Neural progenitor cell (in vitro differentiated cells): ENCODE data around the gene CROCC2.

Experiments used
- CTCF ChIP-seq: fragments of 200-600 bp; sonication (generic); IDR thresholded peaks from 2 replicates; pipeline ENCODE4 v1.5.1; 2017; ENCODE audit warnings: antibody characterized with exemption, mild to moderate bottlenecking
- EZH2 ChIP-seq: fragments of 200-600 bp; sonication (generic); IDR thresholded peaks from 2 replicates; pipeline ENCODE4 v1.6.1; 2017; ENCODE audit warnings: antibody characterized with exemption, mild to moderate bottlenecking, moderate library complexity
- EZH2phosphoT487 ChIP-seq: fragments of 200-600 bp; sonication (generic); IDR thresholded peaks from 2 replicates; pipeline ENCODE4 v1.6.1; 2017; ENCODE audit warnings: antibody characterized with exemption

- TF ChIP-seq EZH2 (no peak), CTCF (no peak), EZH2phosphoT487 (no peak)
These were observed 45.0 kb downstream of the CROCC2 start for GRCh38 chr2:240951045-240951594.
